OCI-LY1 (cell line): ENCODE results near the gene CAPN12.
"Not testable (repeated sequence)": the region's sequence is repeated elsewhere in the genome, so short reads cannot be mapped to it uniquely, and the experiment has no call there.

ENCODE experiments used
- H2AFZ ChIP-seq: fragments of 200-600 bp; sonication (generic), shearing (Covaris generic); 2 replicates; pipeline ENCODE4 v1.6.0; 2014; ENCODE audit warnings: antibody characterized with exemption, mild to moderate bottlenecking, low read length
- H3F3A ChIP-seq: fragments of 200-600 bp; sonication (generic), shearing (Covaris generic); 2 replicates; pipeline ENCODE4 v1.6.0; 2014; ENCODE audit warnings: mild to moderate bottlenecking, antibody characterized with exemption, low read length, moderate library complexity; ENCODE audit not compliant: insufficient read depth
- H3K27ac ChIP-seq: fragments of 200-600 bp; sonication (generic); 2 replicates; pipeline ENCODE4 v1.5.1; 2014; ENCODE audit warnings: low read length, mixed run types, mild to moderate bottlenecking, low read depth; ENCODE audit not compliant: poor library complexity, severe bottlenecking
- H3K27me3 ChIP-seq: fragments of 200-600 bp; sonication (generic); 2 replicates; pipeline ENCODE4 v1.6.0; 2014; ENCODE audit warnings: antibody characterized with exemption, mild to moderate bottlenecking, low read length, moderate library complexity; ENCODE audit not compliant: insufficient read depth
- H3K36me3 ChIP-seq: fragments of 200-600 bp; sonication (generic); 2 replicates; pipeline ENCODE4 v1.6.1; 2014; ENCODE audit warnings: mild to moderate bottlenecking, antibody characterized with exemption, low read length, moderate library complexity, mixed read lengths; ENCODE audit not compliant: insufficient read depth
- H3K4me1 ChIP-seq: fragments of 200-600 bp; sonication (generic); 2 replicates; pipeline ENCODE4 v1.5.1; 2014; ENCODE audit warnings: mild to moderate bottlenecking, low read length, moderate library complexity; ENCODE audit not compliant: insufficient read depth, severe bottlenecking
- H3K4me2 ChIP-seq: fragments of 200-600 bp; sonication (generic), shearing (Covaris generic); 2 replicates; pipeline ENCODE4 v1.6.1; 2014; ENCODE audit warnings: low read length
- H3K4me3 ChIP-seq: fragments of 200-600 bp; sonication (generic); 2 replicates; pipeline ENCODE4 v1.5.1; 2014; ENCODE audit warnings: low read length, low read depth, mild to moderate bottlenecking, mixed read lengths; ENCODE audit not compliant: poor library complexity, severe bottlenecking
- H3K79me2 ChIP-seq: fragments of 200-600 bp; shearing (Covaris generic); 2 replicates; pipeline ENCODE4 v1.6.1; 2016; ENCODE audit warnings: mixed run types, low read length, mixed read lengths; ENCODE audit not compliant: insufficient read depth
- H3K9ac ChIP-seq: fragments of 200-600 bp; sonication (generic), shearing (Covaris generic); 2 replicates; pipeline ENCODE4 v1.6.1; 2014; ENCODE audit warnings: mild to moderate bottlenecking, low read length, mixed read lengths
- H3K9me2 ChIP-seq: fragments of 200-600 bp; sonication (generic), shearing (Covaris generic); 2 replicates; pipeline ENCODE4 v1.6.1; 2014; ENCODE audit warnings: low read depth, mild to moderate bottlenecking, low read length, mixed read lengths
- H3K9me3 ChIP-seq: fragments of 200-600 bp; shearing (Covaris generic); 2 replicates; pipeline ENCODE4 v1.6.1; 2014; ENCODE audit warnings: low read length, mixed read lengths
- H4K20me1 ChIP-seq: fragments of 200-600 bp; sonication (generic), shearing (Covaris generic); 2 replicates; pipeline ENCODE4 v1.6.0; 2016; ENCODE audit warnings: mild to moderate bottlenecking, low read length; ENCODE audit not compliant: insufficient read depth
- CTCF ChIP-seq: fragments of 200-600 bp; sonication (generic), shearing (Covaris generic); IDR thresholded peaks from 2 replicates; pipeline ENCODE4 v1.5.1; 2017; ENCODE audit warnings: mild to moderate bottlenecking, antibody characterized with exemption, low read length, moderate library complexity, mixed read lengths
- EZH2 ChIP-seq: fragments of 200-600 bp; sonication (generic), shearing (Covaris generic); IDR thresholded peaks from 2 replicates; pipeline ENCODE4 v1.8.0; 2017; ENCODE audit warnings: borderline replicate concordance, mixed run types, mild to moderate bottlenecking, antibody characterized with exemption, low read length, moderate library complexity, mixed read lengths

CAPN12 gene

GRCh38 chr19:38763795-38764220 is 19.5 kb upstream of the CAPN12 start:
- H3K27ac ChIP-seq, result no peak overlapping the region
- no peaks in the 10 kb centered on the region for H3K79me2 ChIP-seq
- TF ChIP-seq CTCF (no peak), EZH2 (no peak)
- H3K4me1 ChIP-seq, result no peaks in the 10 kb centered on the region
- H3F3A ChIP-seq, result no peaks in the 10 kb centered on the region
- no peak overlapping the region for H3K4me2 ChIP-seq
- H2AFZ ChIP-seq, result no peak overlapping the region
- no peaks in the 10 kb centered on the region; the same call in 1 of the 2 replicates for H3K27me3 ChIP-seq
- H3K36me3 ChIP-seq, result no peaks in the 10 kb centered on the region
- no peak overlapping the region for H3K9ac ChIP-seq
- no peak overlapping the region for H3K4me3 ChIP-seq
- H4K20me1 ChIP-seq, result no peaks in the 10 kb centered on the region
- no peaks in the 10 kb centered on the region for H3K9me2 ChIP-seq
- H3K9me3 ChIP-seq, result no peaks in the 10 kb centered on the region

- not testable (repeated sequence) for H3K36me3 ChIP-seq, H2AFZ ChIP-seq, H3K4me2 ChIP-seq, H3K9me3 ChIP-seq, H3K9me2 ChIP-seq, H3K4me3 ChIP-seq, H3K9ac ChIP-seq, H3F3A ChIP-seq, H4K20me1 ChIP-seq, H3K27me3 ChIP-seq, H3K4me1 ChIP-seq, H3K79me2 ChIP-seq, H3K27ac ChIP-seq
Observed at GRCh38 chr19:38761884-38762389, 17.7 kb upstream of the CAPN12 start.

GRCh38 chr19:38760805-38761517 is 16.7 kb upstream of the CAPN12 start:
- not testable (repeated sequence) for H3K27ac ChIP-seq, H3K4me2 ChIP-seq, H3K79me2 ChIP-seq, H2AFZ ChIP-seq, H3K9ac ChIP-seq, H3F3A ChIP-seq, H3K4me1 ChIP-seq, H3K9me3 ChIP-seq, H3K27me3 ChIP-seq, H3K9me2 ChIP-seq, H4K20me1 ChIP-seq, H3K4me3 ChIP-seq, H3K36me3 ChIP-seq

GRCh38 chr19:38759590-38760003 is 15.3 kb upstream of the CAPN12 start:
- H3K4me3 ChIP-seq, result no peak overlapping the region
- TF ChIP-seq EZH2 (no peak), CTCF (no peak)
- no peak overlapping the region for H3K9ac ChIP-seq
- no peaks in the 10 kb centered on the region for H3K9me3 ChIP-seq
- H3K9me2 ChIP-seq, result no peaks in the 10 kb centered on the region
- H3K79me2 ChIP-seq, result no peaks in the 10 kb centered on the region
- H3K4me2 ChIP-seq, result no peak overlapping the region
- no peaks in the 10 kb centered on the region for H3F3A ChIP-seq
- H3K4me1 ChIP-seq, result no peaks in the 10 kb centered on the region
- no peaks in the 10 kb centered on the region for H3K36me3 ChIP-seq
- H4K20me1 ChIP-seq, result no peaks in the 10 kb centered on the region
- no peak overlapping the region for H2AFZ ChIP-seq
- no peak overlapping the region for H3K27ac ChIP-seq
- H3K27me3 ChIP-seq, result no peaks in the 10 kb centered on the region

GRCh38 chr19:38754196-38754595 is 9.9 kb upstream of the CAPN12 start:
- H3K27me3 ChIP-seq, H3K36me3 ChIP-seq, H3K9me2 ChIP-seq, H3K27ac ChIP-seq, H3K79me2 ChIP-seq, H3F3A ChIP-seq, H3K4me2 ChIP-seq, H3K9ac ChIP-seq, H4K20me1 ChIP-seq, H3K4me3 ChIP-seq, H3K4me1 ChIP-seq, H2AFZ ChIP-seq, H3K9me3 ChIP-seq: not testable (repeated sequence)

GRCh38 chr19:38753783-38754182 is 9.5 kb upstream of the CAPN12 start:
- not testable (repeated sequence) for H3K9me3 ChIP-seq, H3K4me3 ChIP-seq, H3K27me3 ChIP-seq, H3K27ac ChIP-seq, H2AFZ ChIP-seq, H3K79me2 ChIP-seq, H3F3A ChIP-seq, H3K4me2 ChIP-seq, H3K4me1 ChIP-seq, H3K9ac ChIP-seq, H4K20me1 ChIP-seq, H3K9me2 ChIP-seq, H3K36me3 ChIP-seq
